GM21576 (cell line): Measurements from ENCODE around the gene H6PD.

ENCODE experiments used
- ATAC-seq: cut with Tn5 transposase; IDR thresholded peaks from one replicate; pipeline ENCODE4 v1.9.1; 2021; ENCODE audit warnings: mild to moderate bottlenecking, moderate library complexity; ENCODE audit not compliant: unreplicated experiment

H6PD gene

GRCh38 chr1:9253004-9253403, 18.4 kb downstream of the H6PD start:
- no peak for ATAC-seq

DNA sequence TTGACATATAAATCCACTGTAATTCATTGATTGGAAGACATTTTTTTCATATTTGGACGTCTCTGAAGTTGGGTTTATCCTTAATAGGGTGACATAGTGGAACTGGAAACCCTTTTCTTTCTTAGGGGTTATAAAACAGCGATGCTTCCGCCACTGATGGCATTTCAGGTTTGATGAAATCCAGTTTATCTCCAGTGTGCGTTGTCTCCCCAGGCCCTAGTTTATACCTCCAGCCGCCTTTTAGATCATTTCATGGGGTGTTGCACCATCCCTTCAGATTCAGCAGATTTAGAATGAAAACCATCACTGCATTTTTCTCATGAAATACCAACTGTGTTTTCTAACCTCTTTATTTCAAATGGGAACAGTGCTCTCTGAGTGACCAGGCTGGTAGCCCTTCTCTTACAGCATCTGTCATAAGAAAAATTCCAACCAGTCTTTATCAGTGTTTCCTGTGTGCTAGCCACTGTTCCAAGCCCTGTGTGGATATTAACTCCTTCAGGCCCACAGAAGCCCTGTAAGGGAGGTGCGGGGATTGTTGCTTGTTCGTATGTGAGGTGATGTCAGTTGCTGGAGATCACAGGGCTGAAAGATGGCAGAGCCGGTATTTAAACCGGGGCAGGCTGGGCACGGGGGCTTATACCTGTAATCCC, 19.0 kb downstream of the H6PD start:
- no peak for ATAC-seq

DNA sequence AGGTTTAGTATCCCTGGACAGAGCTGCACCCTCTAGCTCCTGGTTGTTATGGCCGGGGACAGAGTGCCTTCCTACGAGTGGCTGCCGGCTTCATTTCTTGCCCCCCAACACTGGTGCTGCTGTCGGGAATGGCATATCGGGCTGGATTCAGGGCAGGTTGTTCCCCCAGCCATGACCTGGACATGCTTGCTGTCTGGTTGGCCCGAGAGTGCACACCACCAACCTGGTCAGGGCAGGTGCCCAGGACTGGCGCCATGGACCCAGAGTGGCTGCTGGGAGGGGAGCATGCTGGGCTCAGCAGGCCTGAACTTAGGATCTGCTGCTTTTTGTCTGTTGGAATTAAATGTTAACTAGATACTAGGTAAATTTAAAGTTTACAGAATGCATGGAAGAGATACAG, 21.8 kb downstream of the H6PD start:
- no peak for ATAC-seq

GRCh38 chr1:9257851-9258250, 23.3 kb downstream of the H6PD start:
- ATAC-seq: no peak

DNA sequence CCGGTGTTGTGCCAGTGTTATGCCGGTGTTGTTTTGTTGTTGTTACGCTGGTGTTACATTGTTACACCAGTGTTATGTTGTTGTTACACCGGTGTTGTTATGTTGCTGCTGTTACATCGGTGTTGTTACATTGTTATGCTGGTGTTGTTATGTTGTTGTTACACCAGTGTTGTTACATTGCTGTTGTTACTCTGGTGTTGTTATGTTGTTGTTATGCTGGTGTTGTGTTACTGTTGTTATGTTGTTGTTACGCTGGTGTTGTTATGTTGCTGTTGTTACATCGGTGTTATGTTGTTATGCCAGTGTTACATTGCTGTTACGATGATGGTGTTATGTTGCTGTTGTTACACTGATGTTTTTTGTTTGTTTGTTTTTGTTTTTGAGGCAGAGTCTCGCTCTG, 24.1 kb downstream of the H6PD start:
- no peak for ATAC-seq

GRCh38 chr1:9260059-9260766, 25.6 kb downstream of the H6PD start:
- ATAC-seq: no peak

DNA sequence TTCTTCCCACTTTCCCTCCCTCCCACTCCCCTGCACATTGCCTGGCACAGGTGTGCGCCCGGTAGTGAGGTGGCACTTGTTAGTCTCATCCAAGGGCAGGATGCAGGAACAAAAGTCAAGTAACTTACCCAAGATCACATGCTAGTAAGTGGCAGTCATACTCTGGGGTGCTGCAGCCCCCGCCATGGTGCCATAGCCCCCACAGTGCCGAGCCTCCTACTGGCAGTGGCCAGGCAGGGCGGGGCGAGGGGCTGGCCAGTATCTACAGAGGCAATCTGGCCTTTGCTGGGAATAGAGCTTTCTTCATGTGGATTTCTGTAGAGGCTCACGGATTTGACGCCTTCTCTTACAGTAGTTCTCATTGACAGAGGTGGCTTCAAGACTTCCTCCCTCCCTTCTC, 26.9 kb downstream of the H6PD start:
- no peak for ATAC-seq

GRCh38 chr1:9262096-9262986, 27.8 kb downstream of the H6PD start:
- ATAC-seq: no peak

DNA sequence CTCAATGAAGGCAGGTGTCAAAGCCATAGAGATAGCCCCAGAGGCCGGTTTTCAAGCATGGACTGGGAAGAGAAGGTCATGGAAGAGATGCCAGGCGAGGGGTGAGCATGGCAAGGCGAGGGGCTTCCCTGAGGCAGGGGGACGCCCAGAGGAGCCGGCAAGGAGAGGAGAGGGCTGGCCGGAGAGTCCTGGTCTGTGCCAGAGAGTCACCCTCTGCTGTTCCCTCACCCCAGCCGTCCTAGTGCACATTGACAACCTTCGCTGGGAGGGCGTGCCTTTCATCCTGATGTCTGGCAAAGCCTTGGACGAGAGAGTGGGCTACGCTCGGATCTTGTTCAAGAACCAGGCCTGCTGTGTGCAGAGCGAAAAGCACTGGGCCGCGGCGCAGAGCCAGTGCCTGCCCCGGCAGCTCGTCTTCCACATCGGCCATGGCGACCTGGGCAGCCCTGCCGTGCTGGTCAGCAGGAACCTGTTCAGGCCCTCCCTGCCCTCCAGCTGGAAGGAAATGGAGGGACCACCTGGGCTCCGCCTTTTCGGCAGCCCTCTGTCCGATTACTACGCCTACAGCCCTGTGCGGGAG, 28.8 kb downstream of the H6PD start:
- no peak for ATAC-seq

DNA sequence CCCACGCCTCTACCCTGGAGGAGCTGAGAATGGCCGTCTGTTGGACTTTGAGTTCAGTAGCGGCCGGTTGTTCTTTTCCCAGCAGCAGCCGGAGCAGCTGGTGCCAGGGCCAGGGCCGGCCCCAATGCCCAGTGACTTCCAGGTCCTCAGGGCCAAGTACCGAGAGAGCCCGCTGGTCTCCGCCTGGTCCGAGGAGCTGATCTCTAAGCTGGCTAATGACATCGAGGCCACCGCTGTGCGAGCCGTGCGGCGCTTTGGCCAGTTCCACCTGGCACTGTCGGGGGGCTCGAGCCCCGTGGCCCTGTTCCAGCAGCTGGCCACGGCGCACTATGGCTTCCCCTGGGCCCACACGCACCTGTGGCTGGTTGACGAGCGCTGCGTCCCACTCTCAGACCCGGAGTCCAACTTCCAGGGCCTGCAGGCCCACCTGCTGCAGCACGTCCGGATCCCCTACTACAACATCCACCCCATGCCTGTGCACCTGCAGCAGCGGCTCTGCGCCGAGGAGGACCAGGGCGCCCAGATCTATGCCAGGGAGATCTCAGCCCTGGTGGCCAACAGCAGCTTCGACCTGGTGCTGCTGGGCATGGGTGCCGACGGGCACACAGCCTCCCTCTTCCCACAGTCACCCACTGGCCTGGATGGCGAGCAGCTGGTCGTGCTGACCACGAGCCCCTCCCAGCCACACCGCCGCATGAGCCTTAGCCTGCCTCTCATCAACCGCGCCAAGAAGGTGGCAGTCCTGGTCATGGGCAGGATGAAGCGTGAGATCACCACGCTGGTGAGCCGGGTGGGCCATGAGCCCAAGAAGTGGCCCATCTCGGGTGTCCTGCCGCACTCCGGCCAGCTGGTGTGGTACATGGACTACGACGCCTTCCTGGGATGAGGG, 29.7 kb downstream of the H6PD start:
- no peak for ATAC-seq

DNA sequence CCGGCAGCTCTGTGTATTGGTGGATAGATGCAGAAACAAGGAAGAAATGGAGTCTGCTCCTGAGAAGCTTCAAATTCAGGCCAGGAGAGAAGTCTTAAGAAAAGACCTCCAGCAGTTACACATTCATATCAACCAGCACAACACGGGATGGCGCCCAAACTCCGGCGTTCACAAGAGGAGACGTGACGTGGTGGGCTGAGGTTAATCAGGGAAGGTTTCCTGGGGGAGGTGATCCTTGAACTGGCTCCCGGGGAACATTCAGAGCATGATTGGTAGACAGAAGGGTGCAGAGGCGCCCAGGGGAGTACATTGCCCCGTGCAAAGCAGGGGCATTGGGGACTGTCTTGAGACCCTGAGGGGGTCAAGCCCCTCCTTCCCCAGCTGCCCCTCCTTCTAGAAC, 30.5 kb downstream of the H6PD start:
- ATAC-seq: no peak

DNA sequence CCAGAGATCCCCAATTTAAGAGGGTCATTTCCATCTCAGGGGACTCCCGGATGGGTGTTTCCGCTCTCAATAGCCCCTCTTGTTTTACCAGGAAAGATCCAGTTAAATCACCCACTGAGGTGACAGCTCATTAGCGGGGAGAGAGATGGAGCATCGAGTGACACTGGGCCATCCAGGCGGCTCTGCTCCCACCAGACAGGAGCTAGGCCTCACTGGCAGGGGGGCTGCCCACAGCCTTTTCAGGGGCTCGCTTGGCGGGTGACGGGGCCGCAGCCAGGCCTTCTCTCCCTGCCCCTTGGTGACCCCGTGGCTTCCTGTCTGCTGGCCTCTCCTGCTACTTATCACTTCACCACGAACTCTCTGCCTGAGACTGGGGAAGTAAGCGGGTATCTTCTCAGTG, 31.4 kb downstream of the H6PD start:
- ATAC-seq: no peak

GRCh38 chr1:9267352-9267686, 32.7 kb downstream of the H6PD start:
- ATAC-seq: no peak

GRCh38 chr1:9267827-9268581, 33.4 kb downstream of the H6PD start:
- no peak for ATAC-seq

GRCh38 chr1:9269078-9269501, 34.5 kb downstream of the H6PD start:
- ATAC-seq: no peak

GRCh38 chr1:9269721-9270120, 35.1 kb downstream of the H6PD start:
- ATAC-seq: no peak

GRCh38 chr1:9270290-9270883, 35.8 kb downstream of the H6PD start:
- ATAC-seq: no peak

- ATAC-seq: no peak
Observed at GRCh38 chr1:9271283-9271682, 36.7 kb downstream of the H6PD start.

- ATAC-seq: no peak
Observed at GRCh38 chr1:9271861-9272595, 37.5 kb downstream of the H6PD start.
